ENCODE data around the gene NLRC4.
"Not testable (repeated sequence)": the region's sequence is repeated elsewhere in the genome, so short reads cannot be mapped to it uniquely, and the experiment has no call there.

The NLRC4 gene

DNA sequence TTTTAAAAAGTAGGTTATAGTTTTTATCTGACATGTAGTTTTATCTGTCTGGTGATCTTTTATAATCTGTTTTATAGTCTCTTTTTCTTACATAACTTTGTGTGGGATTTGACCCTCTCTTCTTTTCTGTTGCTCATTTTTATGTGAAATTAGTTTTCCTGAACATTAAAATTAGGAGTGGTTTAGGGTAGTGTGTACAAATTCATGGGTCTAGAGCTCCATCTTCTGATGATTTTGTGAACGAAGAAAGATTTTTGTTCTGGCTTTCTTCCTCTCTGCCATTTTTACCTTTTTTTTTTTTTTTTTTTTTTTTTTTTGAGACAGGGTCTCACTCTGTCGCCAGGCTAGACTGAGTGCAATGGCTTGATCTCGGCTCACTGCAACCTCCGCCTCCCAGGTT is 52.4 kb downstream of the NLRC4 start:
- Histone ChIP-seq H3K36me3 (replicated peaks; ENCODE audit: insufficient read depth, low read length) (no peaks in the 10 kb centered on the region), H3K4me1 (ENCODE audit: low read length) (no peaks in the 10 kb centered on the region)

DNA sequence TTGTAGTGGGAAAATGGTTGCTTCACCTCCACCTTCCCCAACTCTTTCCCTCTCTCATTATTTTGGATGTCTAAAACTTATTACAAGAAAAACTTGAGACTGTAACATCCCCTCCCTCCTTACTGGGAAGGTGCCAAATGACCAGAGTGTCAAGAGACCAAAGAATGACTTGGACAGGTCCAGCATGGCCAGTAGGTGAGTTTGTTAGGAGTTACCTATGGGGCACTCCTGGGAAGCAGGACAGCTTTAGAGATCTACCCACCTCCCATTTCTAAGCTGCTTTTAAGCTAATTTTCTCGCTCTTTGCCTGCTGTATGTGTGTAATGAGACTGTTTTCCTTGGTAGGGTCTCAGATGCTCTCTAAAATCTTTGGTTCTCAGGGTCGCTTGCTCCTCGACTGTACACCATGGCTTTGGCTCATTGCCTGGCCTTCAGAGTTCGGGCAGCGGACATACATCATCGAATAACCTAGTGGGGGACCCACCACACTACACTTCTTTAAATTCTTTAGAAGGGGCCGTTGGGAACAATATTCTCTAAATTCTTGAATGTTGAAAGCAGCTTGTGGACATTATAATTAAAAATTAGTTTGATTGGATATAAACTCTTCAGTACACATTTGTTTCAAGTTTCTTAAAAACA is 53.8 kb downstream of the NLRC4 start:
- Histone ChIP-seq H3K9me2 (replicated peaks; ENCODE audit: insufficient read depth, low read length) (no peaks in the 10 kb centered on the region), H2AFZ (ENCODE audit: low read length) (no peak overlapping the region), H3K9ac (ENCODE audit: low read length) (no peak overlapping the region), H3K4me2 (ENCODE audit: low read depth, low read length) (no peak overlapping the region), H3K4me1 (ENCODE audit: low read length) (no peaks in the 10 kb centered on the region), H3K4me3 (ENCODE audit: low read length) (no peak overlapping the region), H3K9me3 (replicated peaks; ENCODE audit: insufficient read depth, low read length) (no peaks in the 10 kb centered on the region), H3F3A (ENCODE audit: insufficient read depth, low read length) (no peaks in the 10 kb centered on the region), H3K36me3 (replicated peaks; ENCODE audit: insufficient read depth, low read length) (no peaks in the 10 kb centered on the region), H3K27ac (ENCODE audit: low read length) (no peak overlapping the region), H4K20me1 (ENCODE audit: insufficient read depth, low read length) (no peaks in the 10 kb centered on the region), H3K79me2 (ENCODE audit: low read length) (no peaks in the 10 kb centered on the region), H3K27me3 (replicated peaks; ENCODE audit: insufficient read depth, low read length) (no peaks in the 10 kb centered on the region)
- TF ChIP-seq EZH2 (optimal IDR thresholded peaks at IDR 0.05; ENCODE audit: low read depth, low read length) (no peak), EZH2phosphoT487 (IDR thresholded peaks at IDR 0.05; ENCODE audit: low read length) (no peak)
- TF ChIP-seq, protein P1, sequence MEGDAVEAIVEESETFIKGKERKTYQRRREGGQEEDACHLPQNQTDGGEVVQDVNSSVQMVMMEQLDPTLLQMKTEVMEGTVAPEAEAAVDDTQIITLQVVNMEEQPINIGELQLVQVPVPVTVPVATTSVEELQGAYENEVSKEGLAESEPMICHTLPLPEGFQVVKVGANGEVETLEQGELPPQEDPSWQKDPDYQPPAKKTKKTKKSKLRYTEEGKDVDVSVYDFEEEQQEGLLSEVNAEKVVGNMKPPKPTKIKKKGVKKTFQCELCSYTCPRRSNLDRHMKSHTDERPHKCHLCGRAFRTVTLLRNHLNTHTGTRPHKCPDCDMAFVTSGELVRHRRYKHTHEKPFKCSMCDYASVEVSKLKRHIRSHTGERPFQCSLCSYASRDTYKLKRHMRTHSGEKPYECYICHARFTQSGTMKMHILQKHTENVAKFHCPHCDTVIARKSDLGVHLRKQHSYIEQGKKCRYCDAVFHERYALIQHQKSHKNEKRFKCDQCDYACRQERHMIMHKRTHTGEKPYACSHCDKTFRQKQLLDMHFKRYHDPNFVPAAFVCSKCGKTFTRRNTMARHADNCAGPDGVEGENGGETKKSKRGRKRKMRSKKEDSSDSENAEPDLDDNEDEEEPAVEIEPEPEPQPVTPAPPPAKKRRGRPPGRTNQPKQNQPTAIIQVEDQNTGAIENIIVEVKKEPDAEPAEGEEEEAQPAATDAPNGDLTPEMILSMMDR (IDR thresholded peaks at IDR 0.05; ENCODE audit: low read length): no peak
- DNase-seq: no peak

More for the DNA sequence above, 52.4 kb downstream of the NLRC4 start:
- no peaks in the 10 kb centered on the region for H3K9me3 ChIP-seq (replicated peaks; ENCODE audit: insufficient read depth, low read length)
- no peak overlapping the region for H3K4me2 ChIP-seq (ENCODE audit: low read depth, low read length)
- no peaks in the 10 kb centered on the region for H4K20me1 ChIP-seq (ENCODE audit: insufficient read depth, low read length)
- H3K79me2 ChIP-seq (ENCODE audit: low read length): no peaks in the 10 kb centered on the region
- H3K27me3 ChIP-seq (replicated peaks; ENCODE audit: insufficient read depth, low read length): no peaks in the 10 kb centered on the region
- no peak overlapping the region for H3K4me3 ChIP-seq (ENCODE audit: low read length)
- no peak overlapping the region for H3K9ac ChIP-seq (ENCODE audit: low read length)
- TF ChIP-seq, protein P1 (IDR thresholded peaks at IDR 0.05; ENCODE audit: low read length): no peak
- no peak for TF ChIP-seq EZH2 (optimal IDR thresholded peaks at IDR 0.05; ENCODE audit: low read depth, low read length)
- no peaks in the 10 kb centered on the region for H3F3A ChIP-seq (ENCODE audit: insufficient read depth, low read length)
- no peaks in the 10 kb centered on the region for H3K9me2 ChIP-seq (replicated peaks; ENCODE audit: insufficient read depth, low read length)
- H3K27ac ChIP-seq (ENCODE audit: low read length): no peak overlapping the region
- H2AFZ ChIP-seq (ENCODE audit: low read length): no peak overlapping the region
- no peak for DNase-seq

DNA sequence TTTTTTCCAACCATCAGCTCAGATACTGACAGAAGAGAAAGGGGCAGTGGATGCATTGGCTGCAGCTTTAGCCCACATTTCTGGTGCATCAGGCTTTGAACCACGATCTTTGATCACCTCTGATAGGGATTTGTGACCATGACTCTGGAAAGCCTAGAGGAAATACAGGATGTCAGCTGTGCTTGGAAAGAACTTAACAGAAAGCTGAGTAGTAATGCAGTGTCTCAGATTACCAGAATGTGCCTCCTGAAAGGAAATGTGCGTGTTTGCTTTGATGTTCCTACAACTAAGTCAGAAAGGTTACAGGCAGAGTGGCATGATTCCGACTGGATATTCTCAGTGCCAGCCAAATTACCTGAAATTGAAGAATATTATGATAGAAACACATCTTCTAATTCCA is 61.3 kb downstream of the NLRC4 start:
- not testable (repeated sequence) for H3K4me1 ChIP-seq (ENCODE audit: low read length); DNase-seq; H3F3A ChIP-seq (ENCODE audit: insufficient read depth, low read length); H3K79me2 ChIP-seq (ENCODE audit: low read length); H3K27ac ChIP-seq (ENCODE audit: low read length); H2AFZ ChIP-seq (ENCODE audit: low read length); H3K9me2 ChIP-seq (replicated peaks; ENCODE audit: insufficient read depth, low read length); H3K4me2 ChIP-seq (ENCODE audit: low read depth, low read length); H3K4me3 ChIP-seq (ENCODE audit: low read length); H3K36me3 ChIP-seq (replicated peaks; ENCODE audit: insufficient read depth, low read length); H3K9me3 ChIP-seq (replicated peaks; ENCODE audit: insufficient read depth, low read length); H3K27me3 ChIP-seq (replicated peaks; ENCODE audit: insufficient read depth, low read length); H3K9ac ChIP-seq (ENCODE audit: low read length); H4K20me1 ChIP-seq (ENCODE audit: insufficient read depth, low read length)

DNA sequence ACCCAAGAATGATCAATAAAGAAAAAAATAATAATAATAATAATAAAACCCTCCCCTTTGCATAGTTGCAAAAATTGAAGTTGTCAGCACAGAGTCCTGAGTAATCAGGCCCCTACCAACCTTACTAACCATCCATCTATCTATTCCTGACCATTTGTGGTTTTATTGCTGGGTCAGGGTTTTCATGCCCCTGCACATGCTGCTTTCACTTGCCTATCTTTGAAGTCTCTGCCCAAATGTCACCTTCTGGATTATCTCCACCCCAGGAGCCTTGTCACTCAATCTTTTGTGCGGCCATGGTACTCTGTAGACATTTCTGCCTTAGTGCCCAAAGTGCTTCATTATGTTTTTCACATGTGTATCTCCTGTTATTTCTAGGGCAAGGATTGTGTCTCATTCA is 63.9 kb downstream of the NLRC4 start:
- Histone ChIP-seq H3K79me2 (ENCODE audit: low read length) (no peaks in the 10 kb centered on the region), H3K4me3 (ENCODE audit: low read length) (no peak overlapping the region), H4K20me1 (ENCODE audit: insufficient read depth, low read length) (no peaks in the 10 kb centered on the region), H3K27ac (ENCODE audit: low read length) (no peak overlapping the region), H3K4me2 (ENCODE audit: low read depth, low read length) (no peak overlapping the region), H3K9me3 (replicated peaks; ENCODE audit: insufficient read depth, low read length) (no peaks in the 10 kb centered on the region), H3F3A (ENCODE audit: insufficient read depth, low read length) (no peaks in the 10 kb centered on the region), H3K36me3 (replicated peaks; ENCODE audit: insufficient read depth, low read length) (0 out of 2 replicates have a peak, but pooled peaks cover 3% of the 10 kb centered on the region), H2AFZ (ENCODE audit: low read length) (no peak overlapping the region), H3K27me3 (replicated peaks; ENCODE audit: insufficient read depth, low read length) (no peaks in the 10 kb centered on the region), H3K9ac (ENCODE audit: low read length) (no peak overlapping the region), H3K4me1 (ENCODE audit: low read length) (no peaks in the 10 kb centered on the region; the same call in 1 of the 2 replicates), H3K9me2 (replicated peaks; ENCODE audit: insufficient read depth, low read length) (no peaks in the 10 kb centered on the region)
- DNase-seq: peak; percentile 19
- TF ChIP-seq EZH2phosphoT487 (IDR thresholded peaks at IDR 0.05; ENCODE audit: low read length): no peak
- no peak for TF ChIP-seq EZH2 (optimal IDR thresholded peaks at IDR 0.05; ENCODE audit: low read depth, low read length)
- TF ChIP-seq, protein P1 (IDR thresholded peaks at IDR 0.05; ENCODE audit: low read length): no peak

All from MM.1S (cell line).